Loucy (cell line): Measurements from ENCODE around the gene MLYCD.

Source experiments
- CTCF ChIP-seq: fragments of 200-600 bp; sonication (generic); conservative IDR thresholded peaks from 2 replicates; pipeline ENCODE4 v1.5.1; 2014; ENCODE audit warnings: mild to moderate bottlenecking, antibody characterized with exemption, low read length
- EZH2phosphoT487 ChIP-seq: fragments of 200-600 bp; IDR thresholded peaks from 2 replicates; pipeline ENCODE4 v1.6.1; 2018; ENCODE audit warnings: antibody characterized with exemption, mild to moderate bottlenecking, moderate library complexity, borderline replicate concordance

- TF ChIP-seq CTCF (no peak), EZH2phosphoT487 (no peak)
These were observed 70.2 kb downstream of the MLYCD start for GRCh38 chr16:83968891-83969649.
